T-cell (primary cell): Measurements from ENCODE around the gene ZDHHC7. TPM values are rescaled to one million over a fixed set of nuclear protein-coding genes. Genes with fewer than 3 reads are reported as not detected.

ENCODE experiments used
- ATAC-seq, 4 experiments: fragments of 200-7000 bp in 3 of 4; fragments of 150-1000 bp in 1 of 4; cut with Tn5 transposase; replicated peaks in 1 of 4; 1 replicate in 3 of 4; 2 replicates in 1 of 4; pipeline ENCODE4 v1.10.0; 2021; ENCODE audit warnings: moderate library complexity in 3 of 4, mild to moderate bottlenecking in 2 of 4, moderate number of reproducible peaks in 1 of 4
- CTCF ChIA-PET, 2 donors: fragments of 300-600 bp; sonication (Branson Sonifier 250); formaldehyde crosslinking; loops; one replicate each; lab custom pipeline; 2022; ENCODE audit warnings: antibody characterized with exemption in 2 of 2; lab: Charles Lee
- POLR2A ChIA-PET, 2 donors: fragments of 300-600 bp; sonication (Branson Sonifier 250); formaldehyde crosslinking; loops; one replicate each; lab custom pipeline; 2022; ENCODE audit warnings: antibody characterized with exemption in 2 of 2; lab: Charles Lee
- DNase-seq, 35 experiments: peaks; one replicate each; pipeline versions ENCODE4 v3.0.0 to v3.0.0-alpha.2; 2013 to 2023
- H3K27ac ChIP-seq: one replicate; pipeline ENCODE4 v1.5.1; 2013; ENCODE audit warnings: low read length
- H3K27me3 ChIP-seq, 2 experiments: replicated peaks in 1 of 2; 1 replicate in 1 of 2; 2 replicates in 1 of 2; pipeline versions ENCODE4 v1.6.1 to v1.7.0; 2013; ENCODE audit warnings: low read length in 1 of 2, mixed read lengths in 1 of 2; ENCODE audit not compliant: control insufficient read depth in 2 of 2, insufficient read depth in 2 of 2; ENCODE audit errors: extremely low read depth in 1 of 2
- H3K36me3 ChIP-seq, 2 donors: 1 replicate in 1 of 2; 2 replicates in 1 of 2; pipeline versions ENCODE4 v1.6.1 to v1.7.0; 2013; ENCODE audit warnings: low read length in 1 of 2; ENCODE audit not compliant: control insufficient read depth in 2 of 2, insufficient read depth in 1 of 2; ENCODE audit errors: extremely low read depth in 1 of 2
- H3K4me1 ChIP-seq, 2 experiments: 1 replicate in 1 of 2; 2 replicates in 1 of 2; pipeline versions ENCODE4 v1.6.1 to v1.7.0; 2013; ENCODE audit warnings: low read length in 2 of 2, mixed read lengths in 1 of 2; ENCODE audit not compliant: insufficient read depth in 2 of 2, control insufficient read depth in 1 of 2; ENCODE audit errors: extremely low read depth in 1 of 2
- H3K4me3 ChIP-seq, 2 donors: 1 replicate in 1 of 2; 2 replicates in 1 of 2; pipeline versions ENCODE4 v1.5.1 to v1.7.0; 2013; ENCODE audit warnings: mild to moderate bottlenecking in 2 of 2, low read length in 1 of 2, moderate library complexity in 1 of 2; ENCODE audit not compliant: control insufficient read depth in 1 of 2; ENCODE audit errors: extremely low read depth in 1 of 2
- H3K9me3 ChIP-seq: 2 replicates; pipeline ENCODE4 v1.7.0; 2013
- H3K27ac Mint-ChIP-seq, 2 donors: one replicate each; pipeline ENCODE4 v1.8.0; 2020 to 2021; ENCODE audit warnings: mild to moderate bottlenecking in 2 of 2, mixed read lengths in 2 of 2
- H3K27me3 Mint-ChIP-seq, 2 donors: one replicate each; pipeline ENCODE4 v1.8.0; 2021 to 2022; ENCODE audit warnings: mixed read lengths in 2 of 2
- H3K36me3 Mint-ChIP-seq: one replicate; pipeline ENCODE4 v1.8.0; 2021; ENCODE audit warnings: mixed read lengths
- H3K4me1 Mint-ChIP-seq, 3 donors: one replicate each; pipeline ENCODE4 v1.8.0; 2020 to 2022; ENCODE audit warnings: mixed read lengths in 3 of 3, mild to moderate bottlenecking in 1 of 3
- H3K4me3 Mint-ChIP-seq, 3 donors: one replicate each; pipeline ENCODE4 v1.8.0; 2020 to 2022; ENCODE audit warnings: mild to moderate bottlenecking in 3 of 3, mixed read lengths in 3 of 3, moderate library complexity in 3 of 3
- H3K9me3 Mint-ChIP-seq, 3 donors: one replicate each; pipeline ENCODE4 v1.8.0; 2020 to 2022; ENCODE audit warnings: mixed read lengths in 3 of 3
- WGBS: methylation state at CpG from one replicate; pipeline ENCODE4 v1.1.5; 2013; ENCODE audit warnings: missing lambda C conversion rate; ENCODE audit not compliant: insufficient coverage; 5-methylcytosine and 5-hydroxymethylcytosine counted together
- total RNA-seq, 35 experiments: library from RNA in 6 of 35; stranded (reverse) in 6 of 35; fragments of 120-200 nt in 1 of 35; gene quantifications; one replicate each; pipeline versions ENCODE4 v1.2.1 to v1.2.4 and lab custom pipeline; 2013 to 2026

ZDHHC7 gene
- total RNA-seq, 5 donors from 2014 or later (not counting 1 experiment from before 2014, with no cell fraction given): 33.5 to 43.9 (median 38.7) TPM

GRCh38 chr16:85049706-85050305 lies 38.5 kb upstream of the ZDHHC7 start:
- WGBS: 94% methylated on average over 8 of the region's 15 CpGs

DNA sequence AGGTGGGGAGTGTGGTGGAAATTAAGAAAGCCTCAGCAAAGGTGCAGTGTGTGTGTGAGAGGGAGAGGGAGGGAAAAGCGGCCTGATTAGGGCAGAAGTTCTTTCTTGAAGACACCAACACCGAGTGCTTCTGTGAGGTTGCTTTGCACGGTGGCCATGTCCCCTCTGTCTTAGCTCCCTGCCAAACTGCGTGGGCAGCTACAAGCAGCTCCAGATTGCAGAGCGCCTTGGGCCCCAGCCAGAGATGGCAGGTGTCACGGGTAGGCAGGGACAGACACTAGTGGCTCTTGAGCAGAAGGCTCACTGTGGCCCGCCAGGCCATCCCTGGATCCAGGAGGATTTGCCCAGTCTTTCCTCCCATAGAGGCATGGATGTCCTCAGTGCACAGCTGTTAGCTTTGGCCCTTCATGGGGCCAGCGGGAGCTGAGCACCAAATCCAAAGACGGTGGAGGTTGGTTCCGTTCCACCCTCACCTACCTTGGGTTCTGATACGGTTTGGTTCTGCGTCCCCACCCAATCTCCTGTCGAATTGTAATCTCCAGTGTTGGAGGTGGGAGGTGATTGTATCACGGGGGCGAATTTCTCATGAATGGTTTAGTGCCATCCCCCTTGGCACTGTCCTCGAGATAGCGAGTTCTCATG lies 37.7 kb upstream of the ZDHHC7 start:
- no peaks in the 10 kb centered on the region for H3K27me3 ChIP-seq
- POLR2A ChIA-PET: interaction anchor here in 1 of 2 donors (0.6 kb wide), 1 partner anchor 317 kb away, joined by 6 read pairs; no protein-coding TSS in a partner anchor
- Mint-ChIP-seq H3K4me3 (no peak overlapping the region), H3K4me1 (peaks cover 30 to 36% (median 33%) of the 10 kb centered on the region in 3 donors), H3K36me3 (peaks cover 16% of the 10 kb centered on the region), H3K9me3 (no peaks in the 10 kb centered on the region), H3K27ac (peak overlapping the region in 1 of 2 donors; percentile 86), H3K27me3 (no peaks in the 10 kb centered on the region)
- DNase-seq (no peak), ATAC-seq (no peak)
- CTCF ChIA-PET: no interaction called here
- H3K4me3 ChIP-seq: no peak overlapping the region
- peaks cover 2 to 8% of the 10 kb centered on the region in 2 donors for H3K36me3 ChIP-seq
- 87% methylated on average over 9 of the region's 17 CpGs for WGBS
- H3K27ac ChIP-seq: no peak overlapping the region
- H3K4me1 ChIP-seq: peaks cover 10 to 24% of the 10 kb centered on the region in 2 experiments
- no peaks in the 10 kb centered on the region for H3K9me3 ChIP-seq

More at GRCh38 chr16:85049706-85050305, 38.5 kb upstream of the ZDHHC7 start:
- H3K4me3 Mint-ChIP-seq: no peak overlapping the region
- H3K36me3 Mint-ChIP-seq: peaks cover 16% of the 10 kb centered on the region
- POLR2A ChIA-PET: no interaction called here
- H3K27ac ChIP-seq: no peak overlapping the region
- H3K4me3 ChIP-seq: no peak overlapping the region
- no peaks in the 10 kb centered on the region for H3K9me3 ChIP-seq
- H3K4me1 ChIP-seq: peaks cover 10 to 30% of the 10 kb centered on the region in 2 experiments
- H3K4me1 Mint-ChIP-seq: peaks cover 34 to 38% (median 38%) of the 10 kb centered on the region in 3 donors
- H3K27me3 Mint-ChIP-seq: no peaks in the 10 kb centered on the region
- CTCF ChIA-PET: no interaction called here
- ATAC-seq (no peak), DNase-seq (no peak)
- no peaks in the 10 kb centered on the region for H3K27me3 ChIP-seq
- H3K9me3 Mint-ChIP-seq: no peaks in the 10 kb centered on the region
- peaks cover 2 to 4% of the 10 kb centered on the region in 2 donors for H3K36me3 ChIP-seq
- H3K27ac Mint-ChIP-seq: no peak overlapping the region

GRCh38 chr16:85047867-85048455 lies 36.6 kb upstream of the ZDHHC7 start:
- no peak for ATAC-seq
- ChIA-PET POLR2A (no interaction called here), CTCF (no interaction called here)
- no peaks in the 10 kb centered on the region for H3K27me3 Mint-ChIP-seq
- no peaks in the 10 kb centered on the region for H3K9me3 Mint-ChIP-seq
- H3K4me3 ChIP-seq: peak overlapping the region in 1 of 2 donors; percentile 46
- H3K36me3 Mint-ChIP-seq: peaks cover 16% of the 10 kb centered on the region
- peaks cover 2 to 8% of the 10 kb centered on the region in 2 donors for H3K36me3 ChIP-seq
- H3K27me3 ChIP-seq: no peaks in the 10 kb centered on the region
- peaks cover 30 to 36% (median 33%) of the 10 kb centered on the region in 3 donors for H3K4me1 Mint-ChIP-seq
- H3K9me3 ChIP-seq: no peaks in the 10 kb centered on the region
- H3K4me3 Mint-ChIP-seq: peak overlapping the region in 2 of 3 donors; percentile 41 to 76
- H3K27ac Mint-ChIP-seq: peak overlapping the region; percentile 86
- DNase-seq: no peak
- H3K4me1 ChIP-seq: peaks cover 10 to 24% of the 10 kb centered on the region in 2 experiments
- 100% methylated on average over 1 of the region's 11 CpGs for WGBS
- no peak overlapping the region for H3K27ac ChIP-seq

- WGBS: 72% methylated on average over 18 of the region's 20 CpGs
- H3K4me1 Mint-ChIP-seq: peaks cover 30 to 36% (median 33%) of the 10 kb centered on the region in 3 donors
- peak overlapping the region in 1 of 2 donors; percentile 46 for H3K4me3 ChIP-seq
- H3K36me3 ChIP-seq: peaks cover 0 to 8% of the 10 kb centered on the region in 2 donors
- H3K4me1 ChIP-seq: peaks cover 10 to 24% of the 10 kb centered on the region in 2 experiments
- peak in 7 of 35 experiments; percentile 12 to 52 (median 25) for DNase-seq
- peak overlapping the region; percentile 86 for H3K27ac Mint-ChIP-seq
- H3K4me3 Mint-ChIP-seq: peak overlapping the region; percentile 6 to 76 (median 41)
- no peaks in the 10 kb centered on the region for H3K27me3 Mint-ChIP-seq
- no peak overlapping the region for H3K27ac ChIP-seq
- no peaks in the 10 kb centered on the region for H3K27me3 ChIP-seq
- no peaks in the 10 kb centered on the region for H3K9me3 Mint-ChIP-seq
- H3K9me3 ChIP-seq: no peaks in the 10 kb centered on the region
- POLR2A ChIA-PET: interaction anchor here in 1 of 2 donors (0.5 kb wide), 1 partner anchor 50 kb away, joined by 8 read pairs; no protein-coding TSS in a partner anchor
- CTCF ChIA-PET: interaction anchor here in 1 of 2 donors (0.6 kb wide), 1 partner anchor 128 kb away, joined by 3 read pairs; no protein-coding TSS in a partner anchor
- peak; percentile 77 to 89 (median 84) for ATAC-seq
- peaks cover 16% of the 10 kb centered on the region for H3K36me3 Mint-ChIP-seq
Measured at GRCh38 chr16:85046931-85047866, 35.9 kb upstream of the ZDHHC7 start.

GRCh38 chr16:85046472-85046916 lies 35.2 kb upstream of the ZDHHC7 start:
- Mint-ChIP-seq H3K27me3 (no peaks in the 10 kb centered on the region), H3K4me3 (peak overlapping the region in 1 of 3 donors; percentile 76), H3K4me1 (peaks cover 30 to 36% (median 33%) of the 10 kb centered on the region in 3 donors), H3K9me3 (no peaks in the 10 kb centered on the region), H3K27ac (peak overlapping the region; percentile 86), H3K36me3 (peaks cover 16% of the 10 kb centered on the region)
- POLR2A ChIA-PET: interaction anchor here in 1 of 2 donors (0.5 kb wide), 1 partner anchor 49 kb away, joined by 8 read pairs; no protein-coding TSS in a partner anchor
- WGBS: 97% methylated on average over 5 of the region's 8 CpGs
- no peak for ATAC-seq
- Histone ChIP-seq H3K4me1 (peaks cover 10 to 24% of the 10 kb centered on the region in 2 experiments), H3K36me3 (peaks cover 0 to 8% of the 10 kb centered on the region in 2 donors), H3K27ac (no peak overlapping the region), H3K27me3 (no peaks in the 10 kb centered on the region), H3K9me3 (no peaks in the 10 kb centered on the region), H3K4me3 (no peak overlapping the region)
- DNase-seq: no peak
- CTCF ChIA-PET: interaction anchor here in 1 of 2 donors (0.6 kb wide), 1 partner anchor 127 kb away, joined by 3 read pairs; no protein-coding TSS in a partner anchor
